GM19372 (cell line): Measurements from ENCODE around the gene TSPOAP1.

ENCODE experiments used
- ATAC-seq: cut with Tn5 transposase; IDR thresholded peaks from one replicate; pipeline ENCODE4 v1.9.1; 2021; ENCODE audit warnings: mild to moderate bottlenecking, low read depth, moderate library complexity; ENCODE audit not compliant: unreplicated experiment

The TSPOAP1 gene

GRCh38 chr17:58328195-58329034 lies at the start of gene TSPOAP1:
Gene TSPOAP1, minus strand, starts transcription at chr17:58328795. Its CDS starts 875 bp downstream, at chr17:58327920.
- peak; percentile 21 for ATAC-seq

DNA sequence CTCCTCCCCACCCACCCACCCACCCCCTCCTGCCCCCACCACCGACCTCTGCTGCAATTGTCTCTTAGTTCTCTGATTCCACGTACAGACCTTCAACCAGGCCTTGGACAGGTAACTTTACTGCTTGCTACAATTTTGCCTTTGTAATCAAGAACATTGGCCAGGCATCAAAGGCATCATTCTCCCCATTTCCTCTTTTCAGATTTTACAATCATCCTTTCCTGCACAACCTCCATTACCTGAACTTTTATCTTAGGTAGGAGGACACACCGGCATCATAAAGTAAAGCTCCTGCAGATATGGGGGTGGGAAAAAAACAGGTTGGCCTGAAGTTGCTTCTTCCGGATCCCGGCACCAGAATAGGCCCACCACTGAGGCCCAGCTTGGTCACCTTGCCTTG lies 49.1 kb upstream of the TSPOAP1 start:
- no peak for ATAC-seq

GRCh38 chr17:58377093-58377601 lies 48.6 kb upstream of the TSPOAP1 start:
- ATAC-seq, result no peak

DNA sequence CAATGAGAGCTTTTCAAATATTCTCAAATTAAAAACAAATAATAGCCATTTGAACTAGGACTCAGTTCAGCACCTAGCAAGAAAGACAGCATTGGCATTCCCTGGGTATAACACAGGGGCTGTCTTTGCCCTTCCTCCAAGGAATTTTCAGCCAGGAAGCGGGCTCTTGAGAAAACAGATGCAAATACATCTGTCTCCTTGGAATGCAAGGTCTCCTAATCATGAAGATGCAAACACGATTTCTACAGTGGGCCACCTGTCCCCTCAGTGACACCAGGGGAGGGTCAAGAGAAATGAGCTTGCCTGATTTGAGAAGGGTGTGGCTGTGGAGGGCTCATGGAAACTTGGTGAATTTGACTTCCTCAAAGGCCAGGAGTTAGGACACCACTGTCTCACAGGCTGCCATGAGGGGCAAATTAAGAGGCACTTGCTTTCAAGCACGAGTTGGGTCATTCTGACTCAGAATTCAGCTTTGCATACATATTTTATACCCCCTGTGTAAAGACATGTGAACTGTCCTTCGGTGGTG lies 47.9 kb upstream of the TSPOAP1 start:
- no peak for ATAC-seq

DNA sequence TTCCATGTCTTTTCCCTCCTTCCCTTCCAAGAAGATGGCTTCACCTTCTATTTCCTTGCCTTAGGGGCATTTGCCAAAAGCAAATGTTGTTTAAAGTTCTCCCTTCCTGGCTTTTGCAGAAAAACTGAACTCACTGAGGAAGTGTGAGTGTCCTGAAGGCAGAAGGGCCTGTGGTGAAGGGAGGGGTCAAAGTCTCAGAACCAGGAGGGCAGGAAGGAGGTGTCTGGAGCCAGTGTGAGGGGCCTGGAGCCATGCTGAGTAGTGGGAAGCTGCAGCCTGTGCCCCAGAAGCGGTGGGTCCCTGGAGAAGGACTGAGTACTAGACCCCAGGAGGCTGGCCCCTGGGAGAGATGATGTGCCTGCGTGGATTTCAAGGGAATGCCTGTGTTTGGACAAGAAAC lies 47.2 kb upstream of the TSPOAP1 start:
- no peak for ATAC-seq

DNA sequence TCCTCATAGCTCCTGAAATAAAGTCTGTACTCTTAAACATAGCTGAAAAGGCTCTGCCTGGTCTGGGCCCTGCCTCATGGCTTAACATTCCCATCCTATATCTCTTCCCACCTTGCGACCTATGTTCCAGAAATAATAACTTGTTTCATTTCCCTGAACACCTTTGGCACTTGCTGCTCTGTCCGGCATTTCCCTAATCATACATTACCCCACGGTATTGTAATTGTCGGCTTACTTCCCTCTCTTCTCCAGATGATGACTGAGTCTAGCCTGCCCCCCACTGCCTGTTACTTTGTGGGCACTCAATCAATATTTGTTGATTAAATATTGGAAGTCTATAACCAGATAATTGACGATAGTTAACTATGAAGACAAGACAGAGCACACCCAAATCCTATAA lies 46.7 kb upstream of the TSPOAP1 start:
- ATAC-seq, result no peak

- no peak for ATAC-seq
Measured at GRCh38 chr17:58373923-58374322, 45.3 kb upstream of the TSPOAP1 start.

GRCh38 chr17:58373003-58373402 lies 44.4 kb upstream of the TSPOAP1 start:
- ATAC-seq, result no peak

- no peak for ATAC-seq
Measured at GRCh38 chr17:58371300-58371950, 42.8 kb upstream of the TSPOAP1 start.

- no peak for ATAC-seq
Measured at GRCh38 chr17:58370716-58371115, 42.1 kb upstream of the TSPOAP1 start.

DNA sequence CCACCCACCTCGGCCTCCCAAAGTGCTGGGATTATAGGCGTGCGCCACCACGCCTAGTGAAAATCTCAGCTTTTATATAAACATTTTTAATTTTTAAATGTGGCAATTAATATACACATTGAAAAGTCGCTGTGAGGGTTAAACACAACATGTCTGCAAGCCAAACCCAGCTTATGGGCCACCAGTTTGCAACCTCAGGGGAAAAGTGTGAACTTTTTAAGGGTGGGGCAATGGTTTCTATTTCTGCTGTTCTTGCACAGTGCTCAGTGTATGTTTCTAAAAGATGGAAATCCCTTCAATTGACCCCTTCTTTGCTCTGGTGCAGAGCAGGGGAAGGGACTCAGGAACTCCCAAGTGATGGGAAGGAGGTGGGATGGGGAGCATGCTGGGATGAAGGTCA lies 41.7 kb upstream of the TSPOAP1 start:
- ATAC-seq, result no peak

DNA sequence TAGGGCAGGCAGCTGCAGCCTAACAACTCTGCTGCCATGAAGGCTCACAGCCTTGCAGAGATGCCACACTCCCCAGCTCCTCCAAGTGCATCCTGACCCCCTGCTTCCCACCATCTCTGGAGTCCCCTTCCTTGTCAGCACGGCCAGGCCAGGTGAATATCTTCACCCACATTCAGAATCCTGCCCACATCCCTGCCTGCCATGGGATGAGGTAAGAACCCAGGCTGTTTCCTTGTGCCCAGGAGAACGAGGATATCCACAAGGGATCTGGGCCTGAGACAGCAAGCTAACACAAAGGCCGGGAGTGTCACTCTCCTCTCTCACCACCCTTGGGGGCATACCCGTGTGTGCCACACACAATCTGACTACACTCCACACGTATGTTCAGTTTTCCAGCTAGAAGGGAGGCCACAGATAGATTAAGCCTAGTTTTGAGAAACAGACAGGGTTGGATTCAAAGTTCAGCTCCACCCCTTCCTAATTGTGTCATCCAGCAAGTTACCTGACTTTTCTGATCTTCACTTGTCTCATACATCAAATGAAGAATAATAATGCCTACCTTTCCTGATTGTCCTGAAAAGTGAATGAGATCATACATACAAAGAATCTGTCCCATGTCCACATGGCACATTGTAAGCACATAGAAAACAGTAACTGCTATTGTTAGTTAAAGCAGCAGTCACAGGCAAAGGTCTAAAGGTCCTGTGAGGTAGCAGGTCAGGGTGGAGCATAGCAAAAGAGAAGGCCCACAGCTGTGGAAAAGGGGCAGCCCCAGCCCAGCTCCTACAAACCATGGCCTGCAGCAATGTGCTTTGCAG lies 40.8 kb upstream of the TSPOAP1 start:
- ATAC-seq, result no peak

GRCh38 chr17:58368860-58369213 lies 40.2 kb upstream of the TSPOAP1 start:
- no peak for ATAC-seq

- no peak for ATAC-seq
Measured at GRCh38 chr17:58367461-58367860, 38.9 kb upstream of the TSPOAP1 start.

DNA sequence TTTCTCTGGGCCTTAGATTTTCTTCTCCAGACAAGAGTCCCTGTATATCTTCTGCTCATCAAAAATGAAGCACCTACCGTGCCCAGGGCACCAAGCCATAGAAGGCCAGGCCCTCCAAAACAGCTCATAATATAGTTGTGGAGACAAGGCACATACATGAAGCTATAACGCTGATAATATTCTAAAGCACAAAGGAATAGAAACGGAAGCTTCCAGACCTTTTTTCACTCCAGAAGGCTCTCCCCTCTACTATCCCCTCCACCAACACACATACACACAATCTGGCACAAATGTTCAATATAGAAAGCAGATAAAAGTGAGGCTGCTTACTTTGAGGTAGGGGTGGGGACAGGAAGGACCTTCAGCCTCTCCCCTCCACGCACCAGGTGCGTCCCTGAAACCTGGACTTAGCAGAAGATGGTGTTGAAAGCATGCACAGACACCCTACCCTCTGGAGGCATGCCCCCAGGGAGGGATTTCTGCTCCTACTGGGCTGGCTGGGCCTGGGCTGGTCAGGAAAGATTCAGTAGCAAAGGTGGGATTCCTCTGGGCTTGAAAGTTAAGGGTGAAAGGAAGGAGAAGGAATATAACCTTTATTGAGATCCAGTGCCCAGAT lies 37.5 kb upstream of the TSPOAP1 start:
- ATAC-seq, result no peak

DNA sequence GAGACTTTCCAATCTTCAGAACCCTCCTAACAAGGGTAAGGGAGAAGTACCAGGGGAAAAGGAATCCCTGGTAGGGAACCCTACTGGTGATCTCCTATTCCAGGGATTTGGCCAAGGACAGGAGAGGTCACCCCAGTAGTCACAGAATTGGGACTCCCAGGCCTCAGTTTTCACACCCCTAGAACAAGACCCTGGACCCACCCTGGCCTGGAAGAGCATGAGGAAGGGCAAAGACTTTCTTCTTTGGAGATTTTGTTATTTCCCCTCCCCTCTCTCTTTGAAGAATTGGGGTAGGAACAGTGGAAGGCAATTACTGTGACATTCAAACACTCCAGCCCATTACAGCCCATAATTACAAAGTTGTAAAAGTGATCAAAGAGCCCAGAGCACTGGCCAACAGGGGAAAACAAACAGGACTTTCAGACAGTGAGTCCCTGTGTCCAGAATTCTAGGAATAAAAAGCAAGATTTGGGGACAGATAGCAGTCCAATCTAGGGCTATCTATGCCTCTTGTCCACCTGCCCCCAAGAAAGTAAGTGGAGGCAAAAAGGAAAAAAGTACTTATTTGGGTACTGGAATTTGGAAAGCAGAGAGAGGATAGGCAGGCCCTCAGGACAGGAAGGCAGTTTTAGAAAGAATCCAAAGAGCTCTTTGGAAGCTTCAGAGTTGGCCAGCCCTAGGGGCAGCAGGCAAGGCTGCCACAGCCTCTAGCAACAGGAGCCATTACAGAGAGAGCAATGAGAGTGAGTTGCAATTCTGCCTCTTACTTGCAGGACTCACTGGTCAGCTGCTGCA lies 36.8 kb upstream of the TSPOAP1 start:
- ATAC-seq, result no peak

- no peak for ATAC-seq
Measured at GRCh38 chr17:58364270-58364942, 35.8 kb upstream of the TSPOAP1 start.

- ATAC-seq, result no peak
Measured at GRCh38 chr17:58363457-58364185, 35.0 kb upstream of the TSPOAP1 start.
